H1 (cell line): Measurements from ENCODE around the gene GCK. TPM values are rescaled to one million over a fixed set of nuclear protein-coding genes. Genes with fewer than 3 reads are reported as not detected.

Experiments
- ASH2L ChIP-seq: fragments of 200-600, 300-600 bp; sonication (generic); IDR thresholded peaks from one replicate; pipeline ENCODE4 v1.7.1; 2017; ENCODE audit warnings: low read length
- RNF2 ChIP-seq: fragments of 200-900, 300-1000 bp; sonication (generic); IDR thresholded peaks from 2 replicates; pipeline ENCODE4 v1.7.1; 2016; ENCODE audit warnings: borderline replicate concordance, low read depth, mild to moderate bottlenecking, antibody characterized with exemption, low read length; ENCODE audit not compliant: poor library complexity, severe bottlenecking; ENCODE audit errors: missing control alignments
- SP1 ChIP-seq: IDR thresholded peaks from 2 replicates; pipeline ENCODE4 v1.6.1; 2011; ENCODE audit warnings: low read depth, low read length
- polyA plus RNA-seq, 7 experiments: library from polyadenylated mRNA; depleted of rRNA in 3 of 7; stranded (reverse) in 5 of 7; unstranded in 2 of 7; fragments of >200 nt in 5 of 7; fragments of 200-250 nt in 2 of 7; gene quantifications; 1 replicate in 5 of 7; 2 replicates in 1 of 7; 4 replicates in 1 of 7; pipeline versions ENCODE4 v1.2.1 to v1.2.3, GENCODE V29; 2011 to 2013; ENCODE audit warnings: missing spikeins in 2 of 7, mixed read lengths in 2 of 7
- total RNA-seq: library from RNA; stranded (reverse); fragmentation: NEBNext Ultra II Directional; extraction: Animal tissue kit (Norgen Biotek cat#: 25700); gene quantifications from 2 replicates; pipeline ENCODE4 v1.2.1, GENCODE V29; 2021
- TF ChIP-seq, protein P1 (sequence below): fragments of 300-600 bp; sonication (generic); IDR thresholded peaks from 2 replicates; pipeline ENCODE4 v1.7.1; 2012; ENCODE audit warnings: low read length, moderate library complexity, mild to moderate bottlenecking, inconsistent platforms; ENCODE audit not compliant: insufficient replicate concordance

The GCK gene
- total and polyA plus RNA-seq, 2 of the 8 experiments (the other 6 are each of a cell fraction or from before 2014, with no cell fraction given), result 2.4 to 4.9 TPM

DNA sequence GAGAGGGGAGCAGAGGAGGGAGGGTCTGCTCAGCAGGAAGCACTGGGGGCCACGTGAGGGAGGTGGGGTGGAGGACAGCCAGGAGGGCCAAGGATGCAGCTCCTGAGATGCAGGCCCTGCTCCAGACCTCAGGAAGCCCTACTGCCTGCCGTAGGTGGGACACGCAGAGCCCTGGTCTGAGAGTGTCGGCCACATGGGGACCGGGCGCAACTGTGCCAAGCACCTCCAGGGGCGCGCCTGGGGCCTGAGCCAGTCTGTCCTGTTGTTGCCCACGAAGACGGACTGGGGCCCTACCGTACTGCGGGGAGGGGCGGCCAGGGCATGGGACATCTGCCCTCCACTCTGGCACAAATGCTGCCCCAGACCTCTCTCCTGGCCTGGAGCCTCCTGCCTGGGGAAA is 43.2 kb upstream of the GCK start (continued):
- TF ChIP-seq, protein P1, sequence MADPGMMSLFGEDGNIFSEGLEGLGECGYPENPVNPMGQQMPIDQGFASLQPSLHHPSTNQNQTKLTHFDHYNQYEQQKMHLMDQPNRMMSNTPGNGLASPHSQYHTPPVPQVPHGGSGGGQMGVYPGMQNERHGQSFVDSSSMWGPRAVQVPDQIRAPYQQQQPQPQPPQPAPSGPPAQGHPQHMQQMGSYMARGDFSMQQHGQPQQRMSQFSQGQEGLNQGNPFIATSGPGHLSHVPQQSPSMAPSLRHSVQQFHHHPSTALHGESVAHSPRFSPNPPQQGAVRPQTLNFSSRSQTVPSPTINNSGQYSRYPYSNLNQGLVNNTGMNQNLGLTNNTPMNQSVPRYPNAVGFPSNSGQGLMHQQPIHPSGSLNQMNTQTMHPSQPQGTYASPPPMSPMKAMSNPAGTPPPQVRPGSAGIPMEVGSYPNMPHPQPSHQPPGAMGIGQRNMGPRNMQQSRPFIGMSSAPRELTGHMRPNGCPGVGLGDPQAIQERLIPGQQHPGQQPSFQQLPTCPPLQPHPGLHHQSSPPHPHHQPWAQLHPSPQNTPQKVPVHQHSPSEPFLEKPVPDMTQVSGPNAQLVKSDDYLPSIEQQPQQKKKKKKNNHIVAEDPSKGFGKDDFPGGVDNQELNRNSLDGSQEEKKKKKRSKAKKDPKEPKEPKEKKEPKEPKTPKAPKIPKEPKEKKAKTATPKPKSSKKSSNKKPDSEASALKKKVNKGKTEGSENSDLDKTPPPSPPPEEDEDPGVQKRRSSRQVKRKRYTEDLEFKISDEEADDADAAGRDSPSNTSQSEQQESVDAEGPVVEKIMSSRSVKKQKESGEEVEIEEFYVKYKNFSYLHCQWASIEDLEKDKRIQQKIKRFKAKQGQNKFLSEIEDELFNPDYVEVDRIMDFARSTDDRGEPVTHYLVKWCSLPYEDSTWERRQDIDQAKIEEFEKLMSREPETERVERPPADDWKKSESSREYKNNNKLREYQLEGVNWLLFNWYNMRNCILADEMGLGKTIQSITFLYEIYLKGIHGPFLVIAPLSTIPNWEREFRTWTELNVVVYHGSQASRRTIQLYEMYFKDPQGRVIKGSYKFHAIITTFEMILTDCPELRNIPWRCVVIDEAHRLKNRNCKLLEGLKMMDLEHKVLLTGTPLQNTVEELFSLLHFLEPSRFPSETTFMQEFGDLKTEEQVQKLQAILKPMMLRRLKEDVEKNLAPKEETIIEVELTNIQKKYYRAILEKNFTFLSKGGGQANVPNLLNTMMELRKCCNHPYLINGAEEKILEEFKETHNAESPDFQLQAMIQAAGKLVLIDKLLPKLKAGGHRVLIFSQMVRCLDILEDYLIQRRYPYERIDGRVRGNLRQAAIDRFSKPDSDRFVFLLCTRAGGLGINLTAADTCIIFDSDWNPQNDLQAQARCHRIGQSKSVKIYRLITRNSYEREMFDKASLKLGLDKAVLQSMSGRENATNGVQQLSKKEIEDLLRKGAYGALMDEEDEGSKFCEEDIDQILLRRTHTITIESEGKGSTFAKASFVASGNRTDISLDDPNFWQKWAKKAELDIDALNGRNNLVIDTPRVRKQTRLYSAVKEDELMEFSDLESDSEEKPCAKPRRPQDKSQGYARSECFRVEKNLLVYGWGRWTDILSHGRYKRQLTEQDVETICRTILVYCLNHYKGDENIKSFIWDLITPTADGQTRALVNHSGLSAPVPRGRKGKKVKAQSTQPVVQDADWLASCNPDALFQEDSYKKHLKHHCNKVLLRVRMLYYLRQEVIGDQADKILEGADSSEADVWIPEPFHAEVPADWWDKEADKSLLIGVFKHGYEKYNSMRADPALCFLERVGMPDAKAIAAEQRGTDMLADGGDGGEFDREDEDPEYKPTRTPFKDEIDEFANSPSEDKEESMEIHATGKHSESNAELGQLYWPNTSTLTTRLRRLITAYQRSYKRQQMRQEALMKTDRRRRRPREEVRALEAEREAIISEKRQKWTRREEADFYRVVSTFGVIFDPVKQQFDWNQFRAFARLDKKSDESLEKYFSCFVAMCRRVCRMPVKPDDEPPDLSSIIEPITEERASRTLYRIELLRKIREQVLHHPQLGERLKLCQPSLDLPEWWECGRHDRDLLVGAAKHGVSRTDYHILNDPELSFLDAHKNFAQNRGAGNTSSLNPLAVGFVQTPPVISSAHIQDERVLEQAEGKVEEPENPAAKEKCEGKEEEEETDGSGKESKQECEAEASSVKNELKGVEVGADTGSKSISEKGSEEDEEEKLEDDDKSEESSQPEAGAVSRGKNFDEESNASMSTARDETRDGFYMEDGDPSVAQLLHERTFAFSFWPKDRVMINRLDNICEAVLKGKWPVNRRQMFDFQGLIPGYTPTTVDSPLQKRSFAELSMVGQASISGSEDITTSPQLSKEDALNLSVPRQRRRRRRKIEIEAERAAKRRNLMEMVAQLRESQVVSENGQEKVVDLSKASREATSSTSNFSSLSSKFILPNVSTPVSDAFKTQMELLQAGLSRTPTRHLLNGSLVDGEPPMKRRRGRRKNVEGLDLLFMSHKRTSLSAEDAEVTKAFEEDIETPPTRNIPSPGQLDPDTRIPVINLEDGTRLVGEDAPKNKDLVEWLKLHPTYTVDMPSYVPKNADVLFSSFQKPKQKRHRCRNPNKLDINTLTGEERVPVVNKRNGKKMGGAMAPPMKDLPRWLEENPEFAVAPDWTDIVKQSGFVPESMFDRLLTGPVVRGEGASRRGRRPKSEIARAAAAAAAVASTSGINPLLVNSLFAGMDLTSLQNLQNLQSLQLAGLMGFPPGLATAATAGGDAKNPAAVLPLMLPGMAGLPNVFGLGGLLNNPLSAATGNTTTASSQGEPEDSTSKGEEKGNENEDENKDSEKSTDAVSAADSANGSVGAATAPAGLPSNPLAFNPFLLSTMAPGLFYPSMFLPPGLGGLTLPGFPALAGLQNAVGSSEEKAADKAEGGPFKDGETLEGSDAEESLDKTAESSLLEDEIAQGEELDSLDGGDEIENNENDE, result no peak
- no peak for TF ChIP-seq ASH2L
- TF ChIP-seq SP1, result no peak
- no peak for TF ChIP-seq RNF2
